GM19238 (cell line): Measurements from ENCODE around the gene POTEF.
"Not testable (repeated sequence)": the region's sequence is repeated elsewhere in the genome, so short reads cannot be mapped to it uniquely, and the experiment has no call there.

Experiments
- DNase-seq: peaks from one replicate; pipeline ENCODE4 v3.0.0; 2011; ENCODE audit warnings: low spot score; ENCODE audit not compliant: insufficient read length

Gene POTEF

GRCh38 chr2:130128464-130128863 is 558 bp downstream of the POTEF start:
- DNase-seq: not testable (repeated sequence)

DNA sequence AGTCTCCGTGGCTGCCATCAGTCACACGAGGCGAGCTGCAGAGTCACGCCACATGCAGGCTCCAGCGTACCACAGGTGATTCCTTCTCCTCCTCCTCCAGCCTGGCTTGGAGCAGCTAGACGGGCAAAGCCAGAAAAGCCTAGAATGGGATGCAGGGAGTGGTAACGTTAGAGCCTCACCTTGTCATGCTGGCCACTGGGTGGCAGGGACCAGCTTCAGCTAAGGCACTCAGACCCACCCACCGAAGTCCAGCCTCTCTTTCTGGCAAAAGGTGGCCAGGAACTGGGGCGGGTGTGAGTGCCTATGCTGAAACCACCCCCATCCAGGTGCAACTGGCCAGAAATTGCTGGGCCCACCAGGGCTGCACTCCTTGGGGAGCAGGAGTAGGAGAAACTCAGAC is 1.3 kb downstream of the POTEF start:
- not testable (repeated sequence) for DNase-seq

GRCh38 chr2:130120924-130121323 is 8.1 kb downstream of the POTEF start:
- DNase-seq: not testable (repeated sequence)

- not testable (repeated sequence) for DNase-seq
Observed at GRCh38 chr2:130102597-130103363, 26.2 kb downstream of the POTEF start.

DNA sequence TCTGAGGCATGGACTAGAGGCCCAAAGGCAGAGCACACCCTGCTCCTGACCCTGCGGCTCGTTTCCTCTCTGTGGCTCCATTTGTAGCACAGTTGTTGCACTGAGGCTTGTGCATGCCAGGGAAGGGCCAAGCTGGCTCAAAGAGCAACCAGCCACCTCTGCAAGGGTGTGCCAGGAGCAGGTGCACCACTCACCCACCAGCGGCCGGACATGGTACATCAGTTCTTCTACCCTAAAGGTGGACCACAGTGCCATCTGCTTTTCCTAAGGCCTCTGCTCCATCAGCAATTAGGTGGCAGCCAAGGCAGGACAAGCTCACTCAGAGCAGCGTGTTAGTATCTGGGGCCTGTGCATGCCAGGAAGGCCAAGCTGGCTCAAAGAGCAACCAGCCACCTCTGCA is 66.4 kb downstream of the POTEF start:
- not testable (repeated sequence) for DNase-seq

DNA sequence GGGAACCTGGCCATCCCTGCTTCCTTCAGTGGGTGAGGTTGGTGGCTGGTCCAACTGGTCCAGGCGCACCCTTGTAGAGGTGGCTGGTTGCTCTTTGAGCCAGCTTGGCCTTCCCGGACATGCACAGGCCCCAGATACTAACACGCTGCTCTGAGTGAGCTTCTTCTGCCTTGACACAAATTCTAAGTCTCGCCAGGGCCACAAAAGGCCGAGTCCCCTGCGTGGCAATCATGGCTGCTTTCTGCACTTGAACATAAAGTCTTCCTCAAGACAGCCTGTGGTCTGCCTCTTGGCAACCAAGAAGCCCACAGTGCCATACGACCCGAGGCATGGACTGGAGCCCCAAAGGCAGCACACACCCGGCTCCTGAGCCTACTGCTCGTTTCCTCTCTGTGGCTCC is 69.0 kb downstream of the POTEF start:
- DNase-seq: not testable (repeated sequence)

DNA sequence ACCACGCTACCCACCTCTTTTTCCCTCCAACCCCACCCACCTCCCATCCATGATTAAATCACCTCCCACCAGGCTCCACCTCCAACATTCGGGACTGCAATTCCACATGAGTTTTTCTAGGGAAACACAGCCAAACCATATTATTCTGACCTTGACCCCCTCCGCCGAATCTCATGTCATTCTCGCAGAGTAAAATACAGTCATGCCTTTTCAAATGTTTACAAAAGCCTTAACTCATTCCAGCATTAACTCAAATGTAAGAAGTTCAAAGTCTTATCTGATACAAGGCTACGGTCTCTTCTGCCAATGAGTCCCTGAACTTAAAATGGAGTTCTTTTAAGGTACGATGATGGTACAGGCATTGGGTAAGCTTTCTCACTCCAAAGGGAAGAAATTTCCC is 72.7 kb downstream of the POTEF start:
- not testable (repeated sequence) for DNase-seq

- DNase-seq: not testable (repeated sequence)
Observed at GRCh38 chr2:130053217-130053911, 75.7 kb downstream of the POTEF start.

- not testable (repeated sequence) for DNase-seq
Observed at GRCh38 chr2:130052376-130052775, 76.6 kb downstream of the POTEF start.

- not testable (repeated sequence) for DNase-seq
Observed at GRCh38 chr2:130048422-130048821, 80.6 kb downstream of the POTEF start.

GRCh38 chr2:130038265-130038603 is 90.8 kb downstream of the POTEF start:
- not testable (repeated sequence) for DNase-seq

DNA sequence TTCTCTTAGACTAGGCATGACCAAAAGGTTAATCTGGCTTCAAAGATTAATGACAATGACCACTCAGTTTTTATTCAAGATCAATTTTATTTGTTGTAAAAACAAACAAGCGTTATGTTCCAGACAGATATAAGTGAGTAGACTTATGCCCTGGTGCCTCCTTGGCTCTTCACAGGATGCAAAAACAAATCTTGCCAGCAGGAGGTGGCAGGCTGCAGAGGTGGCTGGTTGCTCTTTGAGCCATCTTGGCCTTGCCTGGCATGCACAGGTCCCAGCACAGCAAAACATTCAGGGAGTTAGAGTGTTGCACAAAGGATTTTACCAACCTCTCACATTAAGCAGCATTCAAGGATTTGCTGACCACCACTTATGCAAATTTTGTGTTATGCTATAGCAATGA is 103.1 kb downstream of the POTEF start:
- DNase-seq: not testable (repeated sequence)
